HEK293T (cell line): ENCODE data around the gene CTBS.

ENCODE experiments used
- CTCF ChIA-PET: fragments of 350-600 bp; formaldehyde crosslinking; extraction: SDS; loops from one replicate; lab custom pipeline; 2021; ENCODE audit warnings: antibody characterized with exemption, inconsistent platforms; lab: Yijun Ruan, JAX
- POLR2A ChIA-PET: fragments of 350-600 bp; formaldehyde crosslinking; extraction: SDS; loops from one replicate; lab custom pipeline; 2020; ENCODE audit warnings: antibody characterized with exemption, inconsistent platforms; lab: Yijun Ruan, JAX
- DNase-seq: peaks from one replicate; pipeline ENCODE4 v3.0.0; 2012; ENCODE audit warnings: mixed read lengths; ENCODE audit errors: extremely low spot score
- ARNT ChIP-seq: fragments of 450-650 bp; IDR thresholded peaks from 2 replicates; pipeline ENCODE4 v1.6.1; 2017; ENCODE audit warnings: mild to moderate bottlenecking
- BHLHE40 ChIP-seq: fragments of 450-650 bp; IDR thresholded peaks from 2 replicates; pipeline ENCODE4 v1.6.1; 2016; ENCODE audit warnings: mild to moderate bottlenecking, moderate library complexity, borderline replicate concordance
- CTBP1 ChIP-seq: fragments of 450-650 bp; IDR thresholded peaks from 2 replicates; pipeline ENCODE4 v1.6.1; 2016; ENCODE audit warnings: borderline replicate concordance
- ELF4 ChIP-seq: fragments of 450-650 bp; IDR thresholded peaks from 2 replicates; pipeline ENCODE4 v1.6.1; 2017; ENCODE audit warnings: antibody characterized with exemption
- FOXA1 ChIP-seq: fragments of 450-650 bp; IDR thresholded peaks from 2 replicates; pipeline ENCODE4 v1.6.1; 2016; ENCODE audit warnings: mild to moderate bottlenecking
- FOXK2 ChIP-seq: fragments of 450-650 bp; IDR thresholded peaks from 2 replicates; pipeline ENCODE4 v1.6.1; 2016; ENCODE audit warnings: mild to moderate bottlenecking
- FOXM1 ChIP-seq: fragments of 450-650 bp; IDR thresholded peaks from 2 replicates; pipeline ENCODE4 v1.6.1; 2017; ENCODE audit warnings: mild to moderate bottlenecking, borderline replicate concordance
- HDGF ChIP-seq: fragments of 450-650 bp; IDR thresholded peaks from 2 replicates; pipeline ENCODE4 v1.6.1; 2017; ENCODE audit warnings: antibody characterized with exemption, borderline replicate concordance
- L3MBTL2 ChIP-seq: fragments of 450-650 bp; conservative IDR thresholded peaks from 2 replicates; pipeline ENCODE4 v1.6.1; 2016; ENCODE audit warnings: mild to moderate bottlenecking
- LEF1 ChIP-seq: fragments of 450-650 bp; IDR thresholded peaks from 2 replicates; pipeline ENCODE4 v1.6.1; 2017; ENCODE audit warnings: mild to moderate bottlenecking, borderline replicate concordance
- NFRKB ChIP-seq: fragments of 450-650 bp; IDR thresholded peaks from 2 replicates; pipeline ENCODE4 v1.6.1; 2016; ENCODE audit warnings: mild to moderate bottlenecking, moderate library complexity
- PKNOX1 ChIP-seq: fragments of 450-650 bp; IDR thresholded peaks from 2 replicates; pipeline ENCODE4 v1.6.1; 2016
- SP1 ChIP-seq: fragments of 450-650 bp; IDR thresholded peaks from 2 replicates; pipeline ENCODE4 v1.6.1; 2017
- SUZ12 ChIP-seq: fragments of 450-650 bp; IDR thresholded peaks from 2 replicates; pipeline ENCODE4 v1.6.1; 2016; ENCODE audit warnings: mild to moderate bottlenecking
- TARDBP ChIP-seq: fragments of 450-650 bp; IDR thresholded peaks from 2 replicates; pipeline ENCODE4 v1.6.1; 2016
- ZNF384 ChIP-seq: fragments of 450-650 bp; IDR thresholded peaks from 2 replicates; pipeline ENCODE4 v1.6.1; 2016

CTBS gene

GRCh38 chr1:84506729-84507453, 67.3 kb downstream of the CTBS start:
- ChIA-PET CTCF (interaction anchor here (0.5 to 1.1 kb wide), 2 partner anchors 114 to 182 kb away, joined by 3 to 7 read pairs; no protein-coding TSS in a partner anchor), POLR2A (interaction anchor here (0.6 to 1.8 kb wide), 18 partner anchors 8 to 429 kb away, joined by 3 to 15 read pairs (median 4); partner anchors contain the start of gene CTBS)
- no peak for DNase-seq
- TF ChIP-seq TARDBP (no peak), FOXM1 (no peak), SP1 (no peak), ZNF384 (no peak), PKNOX1 (no peak), BHLHE40 (no peak), NFRKB (no peak), FOXA1 (no peak), SUZ12 (no peak)

- no peak for TF ChIP-seq BHLHE40
- peak; percentile 44; the same call in 1 of the 2 replicates for TF ChIP-seq L3MBTL2
- ChIA-PET CTCF (interaction anchor here (0.5 to 1.1 kb wide), 3 partner anchors 110 to 183 kb away, joined by 3 to 7 read pairs (median 3); no protein-coding TSS in a partner anchor), POLR2A (interaction anchor here (0.6 to 1.8 kb wide), 20 partner anchors 9 to 428 kb away, joined by 3 to 15 read pairs (median 4); partner anchors contain the start of gene CTBS)
These were observed 68.1 kb downstream of the CTBS start, which contains the start of the genes GNG5 and SPATA1 for GRCh38 chr1:84506002-84506728. Gene GNG5, minus strand, starts transcription at chr1:84506581. Its CDS starts 490 bp downstream, at chr1:84506091. Gene SPATA1, plus strand, starts transcription at chr1:84506386. Its CDS starts 9,974 bp downstream, at chr1:84516360.

GRCh38 chr1:84505493-84506001, 68.7 kb downstream of the CTBS start:
- TF ChIP-seq HDGF (no peak), FOXM1 (no peak), TARDBP (no peak), FOXA1 (no peak), SP1 (no peak)
- ChIA-PET CTCF (interaction anchor here (0.6 kb wide), 1 partner anchor 111 kb away, joined by 3 read pairs; no protein-coding TSS in a partner anchor), POLR2A (interaction anchor here (0.7 to 1.8 kb wide), 15 partner anchors 15 to 428 kb away, joined by 3 to 15 read pairs (median 4); partner anchors contain the start of gene CTBS)
- peak; percentile 75 for DNase-seq

More at GRCh38 chr1:84506002-84506728, 68.1 kb downstream of the CTBS start, which contains the start of the genes GNG5 and SPATA1:
- peak; percentile 99 for DNase-seq

- CTCF ChIA-PET, result interaction anchor here (0.6 kb wide), 1 partner anchor 695 kb away, joined by 4 read pairs; no protein-coding TSS in a partner anchor
- TF ChIP-seq L3MBTL2 (peak; percentile 50), LEF1 (no peak)
- DNase-seq, result peak; percentile 18
- POLR2A ChIA-PET, result interaction anchor here (0.6 to 2.0 kb wide), 5 partner anchors 15 to 158 kb away, joined by 3 to 5 read pairs (median 3); partner anchors contain the start of gene CTBS
These were observed 69.4 kb downstream of the CTBS start for GRCh38 chr1:84504580-84505492.

- TF ChIP-seq LEF1 (no peak), SUZ12 (no peak), HDGF (no peak), FOXM1 (no peak), PKNOX1 (no peak), SP1 (no peak), ZNF384 (no peak), FOXK2 (no peak), FOXA1 (no peak), ARNT (no peak), CTBP1 (no peak), ELF4 (no peak)
- POLR2A ChIA-PET, result interaction anchor here (2.0 kb wide), 1 partner anchor 71 kb away, joined by 5 read pairs; the partner anchor contains the start of gene CTBS
- CTCF ChIA-PET, result no interaction called here
- DNase-seq, result no peak
These were observed 71.3 kb downstream of the CTBS start for GRCh38 chr1:84502927-84503326.
